ENCODE measurements around the gene PMPCA. TPM values are rescaled to one million over a fixed set of nuclear protein-coding genes. Genes with fewer than 3 reads are reported as not detected.

PMPCA gene
- polyA plus RNA-seq, 1 of the 3 experiments (the other 2 are of a cell fraction): 125 TPM

DNA sequence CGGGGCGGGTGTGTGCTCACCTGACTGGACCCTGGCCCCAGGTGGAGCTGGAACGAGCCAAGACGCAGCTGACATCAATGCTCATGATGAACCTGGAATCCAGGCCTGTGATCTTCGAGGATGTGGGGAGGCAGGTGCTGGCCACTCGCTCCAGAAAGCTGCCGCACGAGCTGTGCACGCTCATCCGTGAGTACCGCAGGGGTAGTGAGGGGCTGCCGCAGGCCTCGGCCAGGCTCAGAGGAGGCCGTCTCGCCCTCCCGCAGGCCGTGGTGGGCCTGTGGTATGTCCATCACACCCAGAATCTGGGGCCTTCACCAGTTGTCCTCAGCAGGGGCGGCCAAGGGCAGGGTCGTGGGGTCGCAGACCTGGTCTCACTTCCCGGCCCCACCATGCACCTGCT is 11.3 kb downstream of the PMPCA start:
- WGBS (ENCODE audit: low lambda C conversion rate): 96% methylated on average over 8 of the region's 21 CpGs
- no peak overlapping the region for H2AFZ ChIP-seq (ENCODE audit: low read depth)
- H3K9me3 ChIP-seq: no peaks in the 10 kb centered on the region
- H3K4me3 ChIP-seq (ENCODE audit: low read depth in 2 of 2, low read length in 1 of 2): no peak overlapping the region
- H3K4me1 ChIP-seq (ENCODE audit: control insufficient read depth in 1 of 2, insufficient read depth in 2 of 2, low read depth in 1 of 2, low read length in 1 of 2): no peaks in the 10 kb centered on the region
- no peak overlapping the region for H3K9ac ChIP-seq
- H3K79me2 ChIP-seq (ENCODE audit: insufficient read depth): no peaks in the 10 kb centered on the region
- peaks cover 7% of the 10 kb centered on the region for H3F3A ChIP-seq (replicated peaks; ENCODE audit: insufficient read depth)
- H3K9me2 ChIP-seq: no peaks in the 10 kb centered on the region
- TF ChIP-seq EZH2phosphoT487 (IDR thresholded peaks at IDR 0.05; ENCODE audit: borderline replicate concordance, low read depth): no peak
- TF ChIP-seq ZBTB33 (IDR thresholded peaks at IDR 0.05; ENCODE audit: borderline replicate concordance, low read depth): no peak
- TF ChIP-seq, protein P1, sequence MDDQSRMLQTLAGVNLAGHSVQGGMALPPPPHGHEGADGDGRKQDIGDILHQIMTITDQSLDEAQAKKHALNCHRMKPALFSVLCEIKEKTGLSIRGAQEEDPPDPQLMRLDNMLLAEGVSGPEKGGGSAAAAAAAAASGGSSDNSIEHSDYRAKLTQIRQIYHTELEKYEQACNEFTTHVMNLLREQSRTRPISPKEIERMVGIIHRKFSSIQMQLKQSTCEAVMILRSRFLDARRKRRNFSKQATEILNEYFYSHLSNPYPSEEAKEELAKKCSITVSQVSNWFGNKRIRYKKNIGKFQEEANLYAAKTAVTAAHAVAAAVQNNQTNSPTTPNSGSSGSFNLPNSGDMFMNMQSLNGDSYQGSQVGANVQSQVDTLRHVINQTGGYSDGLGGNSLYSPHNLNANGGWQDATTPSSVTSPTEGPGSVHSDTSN (IDR thresholded peaks at IDR 0.05): no peak
- H3K27ac ChIP-seq (ENCODE audit: low read depth in 2 of 2, low read length in 1 of 2): no peak overlapping the region
- no peaks in the 10 kb centered on the region for H4K20me1 ChIP-seq (ENCODE audit: insufficient read depth)
- no peak for DNase-seq
- ChIA-PET POLR2A (no interaction called here), CTCF (no interaction called here)
- no peaks in the 10 kb centered on the region for H3K27me3 ChIP-seq (ENCODE audit: insufficient read depth)
- H3K36me3 ChIP-seq (replicated peaks in 1 of 2; ENCODE audit: control insufficient read depth in 1 of 2, insufficient read depth in 2 of 2, low read length in 1 of 2): peaks cover 21 to 59% of the 10 kb centered on the region in 2 experiments
- H3K4me2 ChIP-seq: no peak overlapping the region

DNA sequence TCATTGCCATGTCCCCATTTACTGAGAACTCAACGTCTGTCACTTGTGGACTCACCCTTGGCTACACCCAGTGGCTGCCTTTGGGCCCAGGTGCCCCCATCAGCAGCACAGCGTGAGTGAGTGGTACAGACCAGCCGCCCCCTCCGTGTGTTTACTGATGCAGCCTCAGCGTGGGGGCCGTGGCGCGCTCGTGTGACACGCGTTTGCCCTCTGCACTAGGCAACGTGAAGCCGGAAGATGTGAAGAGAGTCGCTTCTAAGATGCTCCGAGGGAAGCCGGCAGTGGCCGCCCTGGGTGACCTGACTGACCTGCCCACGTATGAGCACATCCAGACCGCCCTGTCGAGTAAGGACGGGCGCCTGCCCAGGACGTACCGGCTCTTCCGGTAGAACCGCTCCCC is 12.4 kb downstream of the PMPCA start:
- CTCF ChIA-PET: no interaction called here
- Histone ChIP-seq H3K27ac (ENCODE audit: low read depth in 2 of 2, low read length in 1 of 2) (no peak overlapping the region), H3K4me1 (ENCODE audit: control insufficient read depth in 1 of 2, insufficient read depth in 2 of 2, low read depth in 1 of 2, low read length in 1 of 2) (no peaks in the 10 kb centered on the region), H4K20me1 (ENCODE audit: insufficient read depth) (no peaks in the 10 kb centered on the region), H3K9me2 (no peaks in the 10 kb centered on the region), H3K4me3 (ENCODE audit: low read depth in 2 of 2, low read length in 1 of 2) (no peak overlapping the region), H3K79me2 (ENCODE audit: insufficient read depth) (no peaks in the 10 kb centered on the region), H3K9me3 (no peaks in the 10 kb centered on the region), H2AFZ (ENCODE audit: low read depth) (no peak overlapping the region), H3K27me3 (ENCODE audit: insufficient read depth) (no peaks in the 10 kb centered on the region), H3F3A (replicated peaks; ENCODE audit: insufficient read depth) (peaks cover 12% of the 10 kb centered on the region), H3K9ac (no peak overlapping the region), H3K4me2 (no peak overlapping the region), H3K36me3 (replicated peaks in 1 of 2; ENCODE audit: control insufficient read depth in 1 of 2, insufficient read depth in 2 of 2, low read length in 1 of 2) (peaks cover 21 to 49% of the 10 kb centered on the region in 2 experiments)
- no peak for DNase-seq
- TF ChIP-seq ELF1 (IDR thresholded peaks at IDR 0.05) (no peak), ZBTB33 (IDR thresholded peaks at IDR 0.05; ENCODE audit: borderline replicate concordance, low read depth) (no peak), SIN3A (IDR thresholded peaks at IDR 0.05; ENCODE audit: borderline replicate concordance, low read depth, low read length) (no peak), CHD2 (IDR thresholded peaks at IDR 0.05; ENCODE audit: low read length, partially characterized antibody) (no peak), RCOR1 (IDR thresholded peaks at IDR 0.05; ENCODE audit: low read length) (no peak)
- POLR2A ChIA-PET: no interaction called here
- 90% methylated on average over 5 of the region's 26 CpGs for WGBS (ENCODE audit: low lambda C conversion rate)

Data from SK-N-SH (cell line).